Measurements from ENCODE around the gene FAM241A.

GRCh38 chr4:112143781-112144180 lies 1.5 kb upstream of the FAM241A start:
- no peak for TF ChIP-seq EP300 (IDR thresholded peaks at IDR 0.05; ENCODE audit: borderline replicate concordance)
- no peak for TF ChIP-seq MAX (IDR thresholded peaks at IDR 0.05)
- TF ChIP-seq TCF12 (IDR thresholded peaks at IDR 0.05; ENCODE audit: low read depth): no peak
- no peak for TF ChIP-seq TAF1 (IDR thresholded peaks at IDR 0.05; ENCODE audit: low read depth)
- no peak for TF ChIP-seq RAD21 (IDR thresholded peaks at IDR 0.05; ENCODE audit: low read depth)
- TF ChIP-seq REST (IDR thresholded peaks at IDR 0.05; ENCODE audit: low read depth): no peak
- TF ChIP-seq FOXM1 (IDR thresholded peaks at IDR 0.05; ENCODE audit: borderline replicate concordance, low read depth): no peak
- TF ChIP-seq YY1 (IDR thresholded peaks at IDR 0.05; ENCODE audit: low read depth): no peak
- no peak for TF ChIP-seq ZBTB7A (IDR thresholded peaks at IDR 0.05; ENCODE audit: low read depth)

Measured in Ishikawa (cell line).